HEK293T (cell line): ENCODE measurements around the gene GUCA2B.

ENCODE experiments used
- CTCF ChIA-PET: fragments of 350-600 bp; formaldehyde crosslinking; extraction: SDS; loops from one replicate; lab custom pipeline; 2021; ENCODE audit warnings: antibody characterized with exemption, inconsistent platforms; lab: Yijun Ruan, JAX
- POLR2A ChIA-PET: fragments of 350-600 bp; formaldehyde crosslinking; extraction: SDS; loops from one replicate; lab custom pipeline; 2020; ENCODE audit warnings: antibody characterized with exemption, inconsistent platforms; lab: Yijun Ruan, JAX
- DNase-seq: peaks from one replicate; pipeline ENCODE4 v3.0.0; 2012; ENCODE audit warnings: mixed read lengths; ENCODE audit errors: extremely low spot score
- ARNT ChIP-seq: fragments of 450-650 bp; IDR thresholded peaks from 2 replicates; pipeline ENCODE4 v1.6.1; 2017; ENCODE audit warnings: mild to moderate bottlenecking
- BHLHE40 ChIP-seq: fragments of 450-650 bp; IDR thresholded peaks from 2 replicates; pipeline ENCODE4 v1.6.1; 2016; ENCODE audit warnings: mild to moderate bottlenecking, moderate library complexity, borderline replicate concordance
- CTBP1 ChIP-seq: fragments of 450-650 bp; IDR thresholded peaks from 2 replicates; pipeline ENCODE4 v1.6.1; 2016; ENCODE audit warnings: borderline replicate concordance
- ELF4 ChIP-seq: fragments of 450-650 bp; IDR thresholded peaks from 2 replicates; pipeline ENCODE4 v1.6.1; 2017; ENCODE audit warnings: antibody characterized with exemption
- FOXA1 ChIP-seq: fragments of 450-650 bp; IDR thresholded peaks from 2 replicates; pipeline ENCODE4 v1.6.1; 2016; ENCODE audit warnings: mild to moderate bottlenecking
- FOXK2 ChIP-seq: fragments of 450-650 bp; IDR thresholded peaks from 2 replicates; pipeline ENCODE4 v1.6.1; 2016; ENCODE audit warnings: mild to moderate bottlenecking
- FOXM1 ChIP-seq: fragments of 450-650 bp; IDR thresholded peaks from 2 replicates; pipeline ENCODE4 v1.6.1; 2017; ENCODE audit warnings: mild to moderate bottlenecking, borderline replicate concordance
- HDGF ChIP-seq: fragments of 450-650 bp; IDR thresholded peaks from 2 replicates; pipeline ENCODE4 v1.6.1; 2017; ENCODE audit warnings: antibody characterized with exemption, borderline replicate concordance
- L3MBTL2 ChIP-seq: fragments of 450-650 bp; conservative IDR thresholded peaks from 2 replicates; pipeline ENCODE4 v1.6.1; 2016; ENCODE audit warnings: mild to moderate bottlenecking
- LEF1 ChIP-seq: fragments of 450-650 bp; IDR thresholded peaks from 2 replicates; pipeline ENCODE4 v1.6.1; 2017; ENCODE audit warnings: mild to moderate bottlenecking, borderline replicate concordance
- NFRKB ChIP-seq: fragments of 450-650 bp; IDR thresholded peaks from 2 replicates; pipeline ENCODE4 v1.6.1; 2016; ENCODE audit warnings: mild to moderate bottlenecking, moderate library complexity
- SP1 ChIP-seq: fragments of 450-650 bp; IDR thresholded peaks from 2 replicates; pipeline ENCODE4 v1.6.1; 2017
- SUZ12 ChIP-seq: fragments of 450-650 bp; IDR thresholded peaks from 2 replicates; pipeline ENCODE4 v1.6.1; 2016; ENCODE audit warnings: mild to moderate bottlenecking
- TARDBP ChIP-seq: fragments of 450-650 bp; IDR thresholded peaks from 2 replicates; pipeline ENCODE4 v1.6.1; 2016
- ZNF384 ChIP-seq: fragments of 450-650 bp; IDR thresholded peaks from 2 replicates; pipeline ENCODE4 v1.6.1; 2016
- TF ChIP-seq, protein P1 (sequence below): fragments of 450-650 bp; IDR thresholded peaks from 2 replicates; pipeline ENCODE4 v1.6.1; 2016

Gene GUCA2B

GRCh38 chr1:42118125-42118524 lies 35.1 kb upstream of the GUCA2B start:
- POLR2A ChIA-PET, result no interaction called here
- TF ChIP-seq ELF4, result no peak
- no peak for TF ChIP-seq LEF1
- TF ChIP-seq CTBP1, result no peak
- no peak for TF ChIP-seq FOXM1
- TF ChIP-seq L3MBTL2, result no peak
- no peak for TF ChIP-seq NFRKB
- TF ChIP-seq, protein P1, sequence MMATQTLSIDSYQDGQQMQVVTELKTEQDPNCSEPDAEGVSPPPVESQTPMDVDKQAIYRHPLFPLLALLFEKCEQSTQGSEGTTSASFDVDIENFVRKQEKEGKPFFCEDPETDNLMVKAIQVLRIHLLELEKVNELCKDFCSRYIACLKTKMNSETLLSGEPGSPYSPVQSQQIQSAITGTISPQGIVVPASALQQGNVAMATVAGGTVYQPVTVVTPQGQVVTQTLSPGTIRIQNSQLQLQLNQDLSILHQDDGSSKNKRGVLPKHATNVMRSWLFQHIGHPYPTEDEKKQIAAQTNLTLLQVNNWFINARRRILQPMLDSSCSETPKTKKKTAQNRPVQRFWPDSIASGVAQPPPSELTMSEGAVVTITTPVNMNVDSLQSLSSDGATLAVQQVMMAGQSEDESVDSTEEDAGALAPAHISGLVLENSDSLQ, result no peak
- TF ChIP-seq SP1, result no peak
- no peak for TF ChIP-seq ZNF384
- no peak for TF ChIP-seq FOXK2
- no peak for TF ChIP-seq TARDBP
- no peak for TF ChIP-seq ARNT
- no peak for TF ChIP-seq BHLHE40
- TF ChIP-seq HDGF, result no peak
- TF ChIP-seq FOXA1, result no peak
- TF ChIP-seq SUZ12, result no peak
- CTCF ChIA-PET, result no interaction called here
- DNase-seq, result no peak

GRCh38 chr1:42122408-42122807 lies 30.8 kb upstream of the GUCA2B start:
- TF ChIP-seq, protein P1, result no peak
- no peak for TF ChIP-seq SP1
- no peak for TF ChIP-seq NFRKB
- TF ChIP-seq HDGF, result no peak
- TF ChIP-seq TARDBP, result no peak
- no peak for TF ChIP-seq SUZ12
- no peak for TF ChIP-seq LEF1
- no peak for TF ChIP-seq ARNT
- TF ChIP-seq ELF4, result no peak
- TF ChIP-seq BHLHE40, result no peak
- TF ChIP-seq FOXK2, result no peak
- no peak for TF ChIP-seq L3MBTL2
- no peak for TF ChIP-seq CTBP1
- TF ChIP-seq ZNF384, result no peak
- no peak for TF ChIP-seq FOXM1
- TF ChIP-seq FOXA1, result no peak
- POLR2A ChIA-PET, result no interaction called here
- CTCF ChIA-PET, result no interaction called here
- DNase-seq, result no peak

GRCh38 chr1:42125552-42125951 lies 27.7 kb upstream of the GUCA2B start:
- CTCF ChIA-PET, result no interaction called here
- POLR2A ChIA-PET, result no interaction called here
- no peak for DNase-seq
- TF ChIP-seq ELF4 (no peak), LEF1 (no peak), NFRKB (no peak), CTBP1 (no peak), ARNT (no peak), L3MBTL2 (no peak), FOXM1 (no peak), FOXK2 (no peak), FOXA1 (no peak), ZNF384 (no peak)
- TF ChIP-seq, protein P1, result no peak

- ChIA-PET CTCF (no interaction called here), POLR2A (no interaction called here)
- DNase-seq, result no peak
- TF ChIP-seq ELF4 (no peak), NFRKB (no peak), ARNT (no peak), L3MBTL2 (no peak)
Measured at GRCh38 chr1:42127767-42128166, 25.4 kb upstream of the GUCA2B start.

DNA sequence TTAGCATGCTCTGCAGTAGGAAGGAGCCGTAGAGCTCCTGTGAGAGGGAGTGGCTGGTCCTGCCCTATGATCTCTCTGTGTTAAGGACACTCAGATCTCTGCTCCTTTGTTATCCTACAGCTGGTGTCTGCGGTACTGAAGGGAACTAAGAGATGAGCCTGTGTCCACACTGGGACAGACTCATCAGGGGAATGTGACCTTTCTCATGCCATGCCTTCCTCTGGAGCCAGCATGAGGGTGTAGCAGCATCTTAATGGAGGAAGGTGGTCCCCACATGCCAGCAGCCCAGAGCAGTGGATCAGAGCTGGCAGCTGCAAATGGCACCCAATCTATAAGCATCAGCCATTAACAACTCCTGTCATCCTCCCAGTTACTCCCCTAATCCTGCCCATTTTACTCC lies 24.7 kb upstream of the GUCA2B start:
- ChIA-PET POLR2A (interaction anchor here (1.1 kb wide), 1 partner anchor 9 kb away, joined by 4 read pairs; no protein-coding TSS in a partner anchor), CTCF (no interaction called here)
- TF ChIP-seq CTBP1, result no peak
- DNase-seq, result no peak

- POLR2A ChIA-PET, result interaction anchor here (1.1 kb wide), 1 partner anchor 10 kb away, joined by 4 read pairs; no protein-coding TSS in a partner anchor
- no peak for DNase-seq
- TF ChIP-seq TARDBP (no peak), SUZ12 (no peak), CTBP1 (no peak), NFRKB (no peak), LEF1 (no peak), ARNT (no peak), ELF4 (no peak), SP1 (no peak), HDGF (no peak)
- CTCF ChIA-PET, result no interaction called here
Measured at GRCh38 chr1:42128964-42129363, 24.2 kb upstream of the GUCA2B start.

- no peak for TF ChIP-seq FOXA1
- no peak for TF ChIP-seq SUZ12
- TF ChIP-seq BHLHE40, result no peak
- TF ChIP-seq ARNT, result no peak
- TF ChIP-seq L3MBTL2, result no peak
- TF ChIP-seq FOXK2, result no peak
- no peak for TF ChIP-seq NFRKB
- no peak for TF ChIP-seq FOXM1
- TF ChIP-seq HDGF, result no peak
- TF ChIP-seq SP1, result no peak
- TF ChIP-seq ELF4, result no peak
- TF ChIP-seq, protein P1, result no peak
- TF ChIP-seq ZNF384, result no peak
- no peak for TF ChIP-seq CTBP1
- TF ChIP-seq TARDBP, result no peak
- TF ChIP-seq LEF1, result no peak
- no peak for DNase-seq
- CTCF ChIA-PET, result interaction anchor here (1.2 kb wide), 1 partner anchor 43 kb away, joined by 5 read pairs; no protein-coding TSS in a partner anchor
- POLR2A ChIA-PET, result no interaction called here
Measured at GRCh38 chr1:42130061-42130660, 23.0 kb upstream of the GUCA2B start.
